GM12878 (cell line): ENCODE results near the gene GPC6.

Source experiments
- BACH1 ChIP-seq: fragments of 450-650 bp; IDR thresholded peaks from 2 replicates; pipeline ENCODE4 v1.6.1; 2017; ENCODE audit warnings: mild to moderate bottlenecking, borderline replicate concordance
- BHLHE40 ChIP-seq, 2 experiments: fragments of 450-650 bp in 1 of 2; IDR thresholded peaks; 2 replicates each; pipeline ENCODE4 v1.6.1; 2011 to 2017; ENCODE audit warnings: low read depth in 2 of 2, borderline replicate concordance in 1 of 2, improper control_type of control experiment in 1 of 2, low read length in 1 of 2, mild to moderate bottlenecking in 1 of 2
- CHD2 ChIP-seq: IDR thresholded peaks from 2 replicates; pipeline ENCODE4 v1.6.1; 2011; ENCODE audit warnings: low read depth, low read length, improper control_type of control experiment, borderline replicate concordance
- ESRRA ChIP-seq: IDR thresholded peaks from 2 replicates; pipeline ENCODE4 v1.6.1; 2012; ENCODE audit warnings: mild to moderate bottlenecking, low read length, improper control_type of control experiment
- EZH2 ChIP-seq: IDR thresholded peaks from 2 replicates; pipeline ENCODE4 v1.6.1; 2012; ENCODE audit warnings: low read depth, mild to moderate bottlenecking, control low read depth, inconsistent platforms, low read length, borderline replicate concordance; ENCODE audit not compliant: control insufficient read depth
- HDAC2 ChIP-seq: fragments of 200-600 bp; sonication (generic); IDR thresholded peaks from 2 replicates; pipeline ENCODE4 v1.6.1; 2017
- HDAC6 ChIP-seq: fragments of 200-600 bp; sonication (generic); IDR thresholded peaks from one replicate; pipeline ENCODE4 v1.8.0; 2017; ENCODE audit warnings: antibody characterized with exemption; ENCODE audit not compliant: unreplicated experiment
- MAX ChIP-seq: IDR thresholded peaks from 2 replicates; pipeline ENCODE4 v1.6.1; 2012; ENCODE audit warnings: low read depth, low read length, improper control_type of control experiment
- RELA ChIP-seq: fragments of 450-650 bp; IDR thresholded peaks from 2 replicates; pipeline ENCODE4 v1.8.0; 2014; ENCODE audit warnings: borderline replicate concordance; ENCODE audit not compliant: partially characterized antibody
- RFX5 ChIP-seq: IDR thresholded peaks from 2 replicates; pipeline ENCODE4 v1.6.1; 2011; ENCODE audit warnings: low read depth, low read length, improper control_type of control experiment
- SRF ChIP-seq, 2 experiments: IDR thresholded peaks; 2 replicates each; pipeline ENCODE4 v1.6.1; 2011; ENCODE audit warnings: low read depth in 2 of 2, low read length in 2 of 2, mild to moderate bottlenecking in 1 of 2, moderate library complexity in 1 of 2
- TF ChIP-seq, protein P1 (sequence below): IDR thresholded peaks from 2 replicates; pipeline ENCODE4 v1.6.1; 2012; ENCODE audit warnings: low read depth, low read length, improper control_type of control experiment
- TF ChIP-seq, protein P2 (sequence below), 3 experiments: IDR thresholded peaks in 2 of 3; conservative IDR thresholded peaks in 1 of 3; 2 replicates each; pipeline ENCODE4 v1.5.1; 2011; ENCODE audit warnings: low read depth in 3 of 3, low read length in 3 of 3, mild to moderate bottlenecking in 3 of 3, control low read depth in 2 of 3, moderate library complexity in 2 of 3, inconsistent platforms in 1 of 3, mixed read lengths in 1 of 3; ENCODE audit not compliant: control insufficient read depth in 2 of 3, insufficient read depth in 1 of 3; ENCODE audit errors: extremely low read depth in 1 of 3

GRCh38 chr13:94113245-94113644, 886.6 kb downstream of the GPC6 start:
- TF ChIP-seq, protein P1, sequence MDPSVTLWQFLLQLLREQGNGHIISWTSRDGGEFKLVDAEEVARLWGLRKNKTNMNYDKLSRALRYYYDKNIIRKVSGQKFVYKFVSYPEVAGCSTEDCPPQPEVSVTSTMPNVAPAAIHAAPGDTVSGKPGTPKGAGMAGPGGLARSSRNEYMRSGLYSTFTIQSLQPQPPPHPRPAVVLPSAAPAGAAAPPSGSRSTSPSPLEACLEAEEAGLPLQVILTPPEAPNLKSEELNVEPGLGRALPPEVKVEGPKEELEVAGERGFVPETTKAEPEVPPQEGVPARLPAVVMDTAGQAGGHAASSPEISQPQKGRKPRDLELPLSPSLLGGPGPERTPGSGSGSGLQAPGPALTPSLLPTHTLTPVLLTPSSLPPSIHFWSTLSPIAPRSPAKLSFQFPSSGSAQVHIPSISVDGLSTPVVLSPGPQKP, result no peak
- no peak for TF ChIP-seq ESRRA
- TF ChIP-seq, protein P2, sequence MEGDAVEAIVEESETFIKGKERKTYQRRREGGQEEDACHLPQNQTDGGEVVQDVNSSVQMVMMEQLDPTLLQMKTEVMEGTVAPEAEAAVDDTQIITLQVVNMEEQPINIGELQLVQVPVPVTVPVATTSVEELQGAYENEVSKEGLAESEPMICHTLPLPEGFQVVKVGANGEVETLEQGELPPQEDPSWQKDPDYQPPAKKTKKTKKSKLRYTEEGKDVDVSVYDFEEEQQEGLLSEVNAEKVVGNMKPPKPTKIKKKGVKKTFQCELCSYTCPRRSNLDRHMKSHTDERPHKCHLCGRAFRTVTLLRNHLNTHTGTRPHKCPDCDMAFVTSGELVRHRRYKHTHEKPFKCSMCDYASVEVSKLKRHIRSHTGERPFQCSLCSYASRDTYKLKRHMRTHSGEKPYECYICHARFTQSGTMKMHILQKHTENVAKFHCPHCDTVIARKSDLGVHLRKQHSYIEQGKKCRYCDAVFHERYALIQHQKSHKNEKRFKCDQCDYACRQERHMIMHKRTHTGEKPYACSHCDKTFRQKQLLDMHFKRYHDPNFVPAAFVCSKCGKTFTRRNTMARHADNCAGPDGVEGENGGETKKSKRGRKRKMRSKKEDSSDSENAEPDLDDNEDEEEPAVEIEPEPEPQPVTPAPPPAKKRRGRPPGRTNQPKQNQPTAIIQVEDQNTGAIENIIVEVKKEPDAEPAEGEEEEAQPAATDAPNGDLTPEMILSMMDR (IDR thresholded peaks at IDR 0.05 in 2 of 3, conservative IDR thresholded peaks at IDR 0.05 in 1 of 3; ENCODE audit: control insufficient read depth in 2 of 3, extremely low read depth in 1 of 3, insufficient read depth in 1 of 3, low read depth in 3 of 3, low read length in 3 of 3), result no peak
- no peak for TF ChIP-seq BACH1
- no peak for TF ChIP-seq HDAC2
- TF ChIP-seq RELA, result no peak
- no peak for TF ChIP-seq CHD2
- TF ChIP-seq SRF (IDR thresholded peaks at IDR 0.05; ENCODE audit: low read depth in 2 of 2, low read length in 2 of 2), result no peak
- no peak for TF ChIP-seq MAX
- TF ChIP-seq RFX5, result no peak
- TF ChIP-seq EZH2, result no peak
- TF ChIP-seq BHLHE40 (IDR thresholded peaks at IDR 0.05; ENCODE audit: borderline replicate concordance in 1 of 2, low read depth in 2 of 2, low read length in 1 of 2), result no peak
- TF ChIP-seq HDAC6, result no peak
